SKM-1 treated with dmso at 0.1 percent for 144 hours (cell line): ENCODE results near the gene ZNF747.

Experiments used
- DNase-seq: peaks from one replicate; lab custom pipeline; 2025; ENCODE audit not compliant: unreplicated experiment; lab: John Stamatoyannopoulos, UW

Gene ZNF747

DNA sequence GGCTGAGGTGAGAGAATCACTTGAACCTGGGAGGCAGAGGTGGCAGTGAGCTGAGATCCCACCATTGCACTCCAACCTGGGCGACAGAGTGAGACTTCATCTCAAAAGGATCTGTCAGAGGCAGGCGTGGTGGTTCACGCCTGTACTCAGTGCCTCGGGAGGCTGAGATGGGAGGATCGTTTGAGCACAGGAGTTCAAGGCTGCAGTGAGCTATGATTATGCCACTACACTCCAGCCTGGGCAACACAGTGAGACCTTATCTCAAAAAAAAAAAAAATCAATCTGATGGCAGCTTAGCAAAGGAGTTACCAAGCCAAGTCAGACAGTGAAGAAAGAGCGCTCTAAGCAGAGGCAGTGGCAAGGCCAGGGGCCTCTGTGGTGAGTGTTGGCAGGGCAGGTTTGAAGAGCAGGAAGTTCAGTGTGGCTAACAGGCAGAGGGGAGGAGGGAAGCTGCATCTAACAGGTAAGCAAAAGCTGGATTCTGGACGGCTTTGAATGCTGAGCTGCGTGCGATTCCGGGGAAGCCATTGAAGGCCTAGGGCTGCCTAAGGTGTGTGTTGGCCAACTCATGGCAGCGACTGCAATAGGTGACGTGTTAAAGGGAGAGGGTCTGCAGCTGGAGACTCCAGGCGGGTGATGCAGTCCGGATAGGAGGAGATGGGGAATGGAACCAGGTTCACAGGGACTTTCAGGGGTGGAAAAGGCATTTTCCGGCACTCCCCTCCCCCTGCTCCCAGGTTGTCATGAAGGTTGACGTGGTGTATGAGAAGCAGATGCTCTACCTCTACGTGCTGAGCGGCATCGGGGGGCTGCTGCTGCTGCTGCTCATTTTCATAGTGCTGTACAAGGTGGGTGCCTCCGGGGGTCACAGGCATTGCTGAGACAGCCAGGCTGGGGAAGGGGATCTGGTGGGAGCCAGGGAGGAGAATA, 15.3 kb downstream of the ZNF747 start:
- no peak for DNase-seq

DNA sequence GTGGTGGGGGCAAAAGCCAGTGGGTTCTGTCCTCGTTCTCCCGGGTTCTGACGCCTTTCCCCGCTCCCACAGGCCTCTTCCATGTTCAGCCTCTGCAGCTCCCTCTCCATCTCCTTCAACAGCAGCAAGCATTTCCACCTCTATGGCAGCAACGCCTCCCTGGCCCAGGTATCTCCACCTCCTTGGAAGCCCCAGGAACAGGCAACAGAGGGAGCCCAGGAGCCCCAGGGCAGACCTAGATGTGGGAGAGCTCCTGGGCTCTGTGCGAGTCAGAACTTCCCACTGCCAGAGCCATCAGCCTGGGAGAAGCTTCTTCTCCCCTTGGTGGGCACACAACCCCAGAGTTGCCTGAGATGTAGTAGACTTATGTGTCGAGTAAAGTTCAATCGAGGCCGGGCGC, 16.1 kb downstream of the ZNF747 start:
- DNase-seq, result no peak

DNA sequence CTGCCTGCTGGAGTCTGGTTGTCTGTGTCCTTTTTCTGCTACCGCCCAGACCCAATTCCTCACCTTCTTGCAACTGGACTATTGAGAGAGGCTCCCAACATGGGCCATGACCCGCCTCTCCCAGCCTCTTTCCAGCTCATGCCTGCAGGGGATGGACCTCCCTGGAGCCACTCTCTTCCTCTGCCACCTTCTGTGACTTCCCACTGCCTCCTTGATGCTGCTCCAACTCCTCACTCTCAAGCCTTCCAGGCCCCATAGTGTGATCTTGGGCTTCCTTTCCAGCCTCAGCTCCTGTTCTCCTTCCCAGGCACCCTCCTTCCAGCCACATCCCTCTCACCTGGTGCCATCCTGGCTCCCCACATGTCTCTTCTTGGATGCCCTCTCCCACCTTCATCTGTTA, 19.4 kb downstream of the ZNF747 start:
- DNase-seq, result no peak

GRCh38 chr16:30511509-30511908, 23.1 kb downstream of the ZNF747 start:
- DNase-seq, result no peak

DNA sequence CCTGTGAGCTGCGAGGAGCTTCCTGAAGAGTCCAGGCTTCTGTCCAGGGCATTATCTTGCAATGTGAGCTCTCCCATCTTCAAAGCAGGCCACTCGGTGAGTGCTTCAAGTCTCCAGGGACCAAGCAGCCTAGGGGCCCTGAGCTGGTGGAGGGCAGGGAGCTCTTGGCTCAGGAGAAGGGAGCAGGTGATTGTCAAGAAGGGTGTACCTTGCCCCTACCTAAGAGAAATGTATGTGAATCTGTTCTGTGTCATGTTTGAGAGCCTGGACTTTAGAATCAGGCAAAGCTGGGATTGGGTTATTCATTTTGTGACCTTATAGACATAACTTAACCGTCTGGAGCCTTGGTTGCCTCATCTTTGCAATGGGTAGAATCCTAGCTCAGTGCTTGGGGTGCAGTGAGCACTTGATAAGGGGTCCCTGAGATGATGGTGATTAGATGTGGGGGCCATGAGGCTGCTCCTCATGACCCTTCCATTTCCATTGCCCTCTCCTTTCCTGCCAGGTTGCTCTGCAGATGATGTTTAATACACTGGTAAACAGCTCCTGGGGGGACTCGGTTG, 24.2 kb downstream of the ZNF747 start:
- no peak for DNase-seq

GRCh38 chr16:30509081-30509765, 25.4 kb downstream of the ZNF747 start:
- DNase-seq, result no peak

GRCh38 chr16:30503403-30504296, 31.0 kb downstream of the ZNF747 start:
- DNase-seq, result no peak

DNA sequence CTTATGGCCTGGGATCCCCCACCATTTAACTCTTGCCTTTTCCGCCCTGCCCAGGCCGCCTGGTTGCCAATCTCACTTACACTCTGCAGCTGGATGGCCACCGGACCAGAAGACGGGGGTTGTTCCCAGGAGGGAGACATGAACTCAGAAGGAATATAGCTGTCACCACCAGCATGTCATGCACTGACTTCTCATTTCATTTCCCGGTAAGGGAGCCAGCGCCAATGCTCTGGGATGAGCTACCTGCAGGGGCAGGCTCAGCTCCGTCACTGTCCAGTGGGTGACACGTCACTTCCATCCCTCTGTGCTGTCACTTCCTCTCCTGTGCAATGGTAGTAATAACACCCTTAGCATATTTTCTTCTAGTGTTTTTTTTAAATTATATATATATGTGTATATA, 35.4 kb downstream of the ZNF747 start:
- no peak for DNase-seq

- no peak for DNase-seq
Measured at GRCh38 chr16:30494709-30495108, 39.9 kb downstream of the ZNF747 start.

- no peak for DNase-seq
Measured at GRCh38 chr16:30493941-30494488, 40.6 kb downstream of the ZNF747 start.

DNA sequence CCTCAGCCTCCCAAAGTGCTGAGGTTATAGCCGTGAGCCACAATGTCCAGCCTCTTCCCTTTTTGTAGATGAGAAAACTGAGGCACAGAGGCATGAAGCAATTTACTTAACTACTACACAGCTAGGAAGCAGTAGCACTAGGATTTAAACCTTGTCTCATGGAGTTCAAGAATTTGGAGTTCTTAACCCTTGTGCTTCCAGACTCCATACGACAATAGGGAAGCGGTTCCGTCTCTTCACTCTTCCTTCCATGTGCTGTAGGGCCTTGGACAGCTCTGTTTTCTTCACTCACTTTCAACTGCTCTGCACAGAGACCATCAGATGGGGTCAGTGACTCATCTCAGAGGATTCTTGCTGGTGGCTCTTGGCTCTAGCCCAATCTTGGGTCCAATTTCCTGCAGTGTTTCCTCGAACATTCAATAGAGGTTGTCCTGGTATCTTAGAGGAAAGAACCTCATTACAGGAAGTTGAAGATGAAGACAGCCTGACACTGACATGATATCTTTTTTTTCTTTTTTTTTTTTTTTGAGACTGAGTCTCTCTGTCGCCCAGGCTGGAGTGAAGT, 42.8 kb downstream of the ZNF747 start:
- DNase-seq, result no peak

GRCh38 chr16:30491229-30491628, 43.4 kb downstream of the ZNF747 start:
- DNase-seq, result no peak

DNA sequence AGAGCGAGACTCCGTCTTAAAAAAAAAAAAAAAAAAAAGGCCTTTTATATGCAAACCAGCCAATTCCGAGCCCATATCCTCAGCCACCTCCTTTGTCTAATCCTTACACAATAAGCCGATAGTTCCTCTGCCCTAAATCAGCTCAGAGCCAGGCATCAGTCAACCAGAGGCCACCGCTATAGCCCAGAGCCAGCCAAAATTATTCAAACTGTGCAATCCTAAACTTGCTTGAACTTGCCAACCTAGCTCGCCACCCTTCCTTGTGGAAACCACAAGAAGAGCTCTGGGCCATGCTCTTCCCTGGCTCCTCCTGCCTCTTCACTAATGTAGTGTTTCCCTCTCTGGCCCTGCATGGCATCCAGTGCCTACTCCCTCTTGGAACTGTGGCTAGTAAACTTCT, 44.4 kb downstream of the ZNF747 start:
- DNase-seq, result no peak

DNA sequence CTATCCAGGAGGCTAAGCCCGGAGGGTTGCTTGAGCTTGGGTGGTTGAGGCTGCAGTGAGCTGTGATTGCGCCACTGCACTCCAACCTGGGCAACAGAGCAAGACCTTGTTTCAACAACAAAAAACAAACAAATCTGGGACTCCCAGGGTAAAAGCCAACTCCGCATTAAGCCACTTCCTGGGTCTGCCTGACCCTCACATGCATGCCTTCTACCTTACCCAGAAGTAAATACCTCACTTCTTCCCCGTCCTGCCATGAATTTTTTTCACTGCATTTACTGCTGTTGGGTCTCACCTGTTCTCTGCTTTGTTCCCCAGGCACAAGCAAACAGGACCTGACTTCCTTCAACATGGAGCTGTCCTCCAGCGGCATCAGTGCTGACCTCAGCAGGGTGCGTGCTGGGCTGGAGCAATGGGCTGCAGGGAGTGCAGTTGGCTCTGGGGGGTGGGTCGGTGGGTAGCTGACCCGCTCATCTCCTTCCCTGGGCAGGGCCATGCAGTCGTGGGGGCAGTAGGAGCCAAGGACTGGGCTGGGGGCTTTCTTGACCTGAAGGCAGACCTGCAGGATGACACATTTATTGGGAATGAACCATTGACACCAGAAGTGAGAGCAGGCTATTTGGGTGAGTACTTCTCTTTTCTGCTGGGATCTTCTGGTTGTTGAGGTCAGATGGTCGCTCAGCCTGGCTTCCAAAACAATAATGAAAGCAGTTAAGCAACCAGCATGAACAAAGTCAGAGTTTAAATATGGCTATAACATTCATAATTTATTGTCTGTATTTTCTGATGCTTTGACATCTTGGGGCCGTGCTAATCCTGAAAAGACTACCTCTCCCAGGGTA, 45.7 kb downstream of the ZNF747 start:
- peak; percentile 26 for DNase-seq

GRCh38 chr16:30485818-30486436, 48.7 kb downstream of the ZNF747 start:
- DNase-seq, result no peak

DNA sequence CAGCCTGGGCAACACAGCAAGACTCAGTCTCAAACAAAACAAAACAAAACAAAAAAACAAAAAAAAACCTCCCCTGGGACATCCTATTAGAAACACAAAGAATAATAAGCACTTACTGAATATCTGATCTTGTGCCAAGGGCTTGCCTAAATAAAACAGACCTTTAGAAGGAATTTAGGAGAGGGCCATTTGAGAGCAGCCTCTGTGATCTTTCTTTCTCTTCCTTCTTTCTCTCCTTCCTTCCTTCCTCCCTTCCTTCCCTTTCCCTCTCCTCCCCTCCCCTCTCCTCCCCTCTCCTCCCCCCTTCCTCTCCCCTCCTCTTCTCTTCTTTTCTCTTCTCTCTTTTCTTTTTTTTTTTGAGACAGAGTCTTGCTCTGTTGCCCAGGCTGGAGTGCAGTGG, 49.8 kb downstream of the ZNF747 start:
- DNase-seq, result no peak

- DNase-seq, result no peak
Measured at GRCh38 chr16:30482366-30482765, 52.3 kb downstream of the ZNF747 start.

DNA sequence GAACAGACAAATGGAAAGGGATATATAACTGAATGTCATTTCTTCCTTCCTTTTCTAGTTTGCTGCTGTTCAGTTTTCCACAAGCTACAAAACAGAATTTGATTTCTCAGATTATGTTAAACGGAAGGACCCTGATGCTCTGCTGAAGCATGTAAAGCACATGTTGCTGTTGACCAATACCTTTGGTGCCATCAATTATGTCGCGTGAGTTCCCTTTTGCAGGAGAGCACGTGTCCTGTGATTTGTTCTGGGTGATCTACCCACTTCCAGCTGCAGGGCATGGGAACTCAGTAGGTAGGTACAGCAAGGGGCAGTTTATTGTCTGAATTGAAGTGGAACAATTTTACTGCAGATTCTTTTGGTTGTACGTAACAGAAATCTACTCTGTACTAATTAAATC, 53.3 kb downstream of the ZNF747 start:
- no peak for DNase-seq
